Adrenal gland (tissue), 12 donors: ENCODE results near the gene ARHGAP10. TPM values are rescaled to one million over a fixed set of nuclear protein-coding genes. Genes with fewer than 3 reads are reported as not detected.

Experiments
- DNase-seq, 7 donors: peaks; one replicate each; pipeline ENCODE4 v3.0.0-alpha.2; 2019 to 2020
- H3K27ac ChIP-seq, 5 donors: fragments of 200-600 bp; sonication (generic) in 4 of 5; 1 replicate in 3 of 5; 2 replicates in 2 of 5; pipeline versions ENCODE4 v1.5.1 to v1.8.0; 2016 to 2020; ENCODE audit warnings: mild to moderate bottlenecking in 1 of 5
- H3K27me3 ChIP-seq: fragments of 200-600 bp; 2 replicates; pipeline ENCODE4 v1.8.0; 2021
- H3K36me3 ChIP-seq, 2 donors: fragments of 200-600 bp; replicated peaks in 1 of 2; 1 replicate in 1 of 2; 2 replicates in 1 of 2; pipeline versions ENCODE4 v1.5.1 to v1.8.0; 2018 to 2022
- H3K4me1 ChIP-seq, 2 donors: fragments of 200-600 bp; replicated peaks in 1 of 2; 1 replicate in 1 of 2; 2 replicates in 1 of 2; pipeline versions ENCODE4 v1.5.1 to v1.8.0; 2018 to 2021
- H3K4me3 ChIP-seq, 4 donors: fragments of 200-600 bp; sonication (generic) in 3 of 4; one replicate each; pipeline ENCODE4 v1.5.1; 2016 to 2018
- H3K9me3 ChIP-seq, 3 donors: fragments of 200-600 bp; sonication (generic) in 1 of 3; replicated peaks in 1 of 3; 1 replicate in 2 of 3; 2 replicates in 1 of 3; pipeline versions ENCODE4 v1.5.1 to v1.8.0; 2016 to 2021
- CTCF ChIP-seq, 6 experiments: fragments of 450-650 bp in 4 of 6; fragments of 200-600 bp in 2 of 6; sonication (generic) in 1 of 6; IDR thresholded peaks; 1 replicate in 5 of 6; 2 replicates in 1 of 6; pipeline versions ENCODE4 v1.5.1 to v1.8.0; 2016 to 2021; ENCODE audit warnings: antibody characterized with exemption in 6 of 6, mild to moderate bottlenecking in 2 of 6, moderate library complexity in 1 of 6
- POLR2A ChIP-seq, 2 donors: fragments of 450-650 bp; IDR thresholded peaks; one replicate each; pipeline ENCODE4 v1.6.1; 2017; ENCODE audit warnings: antibody characterized with exemption in 2 of 2, mild to moderate bottlenecking in 2 of 2, moderate library complexity in 1 of 2
- WGBS, 4 donors: extraction: QIAGEN DNeasy Blood & Tissue Kit in 2 of 4; methylation state at CpG; one replicate each; pipeline versions ENCODE4 v1.1.5 to v1.1.7; 2013 to 2017; 5-methylcytosine and 5-hydroxymethylcytosine counted together
- intact Hi-C, 2 donors: fragments of 100-400 bp; cut with DNase I; formaldehyde crosslinking; loops; one replicate each; pipeline versions ENCODE4 v1.14.1 to v1.15.0; 2022 to 2023
- polyA plus RNA-seq, 3 donors: library from polyadenylated mRNA; stranded (reverse); fragments of 200-250 nt in 2 of 3; fragments of 350-450 nt in 1 of 3; fragmentation: Illumina TruSeq in 1 of 3; extraction: RNeasy Lipid Tissue Mini Kit (QIAGEN cat#74804) in 1 of 3; gene quantifications; one replicate each; pipeline ENCODE4 v1.2.3, GENCODE V29; 2013 to 2014
- total RNA-seq, 9 donors: library from RNA; depleted of rRNA in 4 of 9; stranded (reverse); fragments of >200 nt in 4 of 9; fragments of 120-200 nt in 1 of 9; fragmentation: NEBNext Ultra II Directional in 1 of 9; extraction: Animal tissue kit (Norgen Biotek cat#: 25700) in 1 of 9; gene quantifications; one replicate each; pipeline versions ENCODE4 v1.1.0 to v1.2.4, GENCODE V29; 2013 to 2023
- donor health status: healthy with polysubstance abuse.
- donor health status: Bipolar disorder and iron deficiency.
- donor health status: DM: yes; HTN: yes; CAD: no.
- donor health status: DM: no; HTN: no; CAD: no.
- donor health status: DM: no; HTN: no; CAD: no.
- donor health status: DM: yes; HTN: yes; CAD: no.

ARHGAP10 gene
- total and polyA plus RNA-seq, 12 donors = 7.0 to 40.8 (median 22.1) TPM

- DNase-seq = peak in 1 of 7 donors; percentile 43
- TF ChIP-seq POLR2A (IDR thresholded peaks at IDR 0.05) = no peak
- TF ChIP-seq CTCF (IDR thresholded peaks at IDR 0.05) = no peak
- H3K9me3 ChIP-seq = no peaks in the 10 kb centered on the region
- no peaks in the 10 kb centered on the region for H3K4me1 ChIP-seq
- H3K27me3 ChIP-seq = no peaks in the 10 kb centered on the region
- no peak overlapping the region for H3K4me3 ChIP-seq
- no peak overlapping the region for H3K27ac ChIP-seq
- H3K36me3 ChIP-seq = peaks cover 0 to 8% of the 10 kb centered on the region in 2 donors
- intact Hi-C loops = no loop called here
- 88 to 94% (median 91%) methylated on average over 9 of the region's 9 CpGs for WGBS, 4 donors
These were observed 340.9 kb downstream of the ARHGAP10 start for GRCh38 chr4:148072789-148073188.

GRCh38 chr4:148073349-148073748, 341.5 kb downstream of the ARHGAP10 start:
- intact Hi-C loops = no loop called here
- no peak for TF ChIP-seq CTCF (IDR thresholded peaks at IDR 0.05)
- TF ChIP-seq POLR2A (IDR thresholded peaks at IDR 0.05) = no peak
- H3K27ac ChIP-seq = no peak overlapping the region
- no peaks in the 10 kb centered on the region for H3K4me1 ChIP-seq
- WGBS, 4 donors = 89 to 97% (median 95%) methylated on average over 6 of the region's 6 CpGs
- H3K4me3 ChIP-seq = no peak overlapping the region
- no peak for DNase-seq
- H3K27me3 ChIP-seq = no peaks in the 10 kb centered on the region
- no peaks in the 10 kb centered on the region for H3K9me3 ChIP-seq
- peaks cover 0 to 8% of the 10 kb centered on the region in 2 donors for H3K36me3 ChIP-seq

DNA sequence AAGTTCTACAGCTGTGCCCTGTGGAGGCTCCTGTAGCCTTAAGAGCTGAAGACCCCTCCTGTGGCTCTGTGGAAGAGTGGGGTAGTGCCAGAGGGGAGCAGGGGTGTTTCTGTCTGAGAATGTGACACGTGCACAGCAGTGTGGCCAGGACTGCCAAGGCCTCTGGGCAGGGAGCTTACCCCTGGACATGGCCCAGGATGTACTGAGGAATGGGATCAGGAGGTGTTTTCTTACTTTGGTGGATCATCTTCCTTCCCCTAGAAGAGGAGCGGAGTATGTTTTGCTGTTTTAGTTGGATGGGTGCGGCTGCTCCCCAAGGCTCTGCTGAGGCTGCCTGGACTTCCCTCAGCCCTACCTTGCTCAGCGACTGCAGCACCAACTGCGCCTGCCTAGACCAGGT, 342.6 kb downstream of the ARHGAP10 start:
- TF ChIP-seq CTCF (IDR thresholded peaks at IDR 0.05) (no peak), POLR2A (IDR thresholded peaks at IDR 0.05) (no peak)
- WGBS, 4 donors = 92 to 98% (median 97%) methylated on average over 4 to 5 of the region's 5 CpGs
- no peak for DNase-seq
- no peaks in the 10 kb centered on the region for H3K4me1 ChIP-seq
- intact Hi-C loops = no loop called here
- H3K4me3 ChIP-seq = no peak overlapping the region
- H3K36me3 ChIP-seq = peaks cover 0 to 8% of the 10 kb centered on the region in 2 donors
- H3K9me3 ChIP-seq = no peaks in the 10 kb centered on the region
- no peaks in the 10 kb centered on the region for H3K27me3 ChIP-seq
- H3K27ac ChIP-seq = no peak overlapping the region

DNA sequence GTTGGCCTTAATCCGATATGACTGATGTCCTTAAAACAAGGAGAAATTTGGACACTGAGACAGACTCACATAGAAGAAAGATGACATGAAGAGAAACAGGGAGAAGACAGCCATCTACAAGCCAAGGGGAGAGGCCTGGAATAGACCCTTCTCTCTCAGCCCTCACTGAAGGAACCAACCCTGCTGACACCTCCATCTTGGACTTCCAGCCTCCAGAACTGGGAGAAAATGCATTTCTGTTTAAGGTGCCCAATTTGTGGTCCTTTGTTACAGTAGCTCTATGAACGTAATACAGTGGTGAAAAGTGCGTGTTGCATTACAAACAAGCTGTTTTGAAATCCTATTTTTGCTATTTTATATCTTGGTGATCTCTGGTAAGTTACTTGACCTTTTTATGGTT, 343.6 kb downstream of the ARHGAP10 start:
- no peak overlapping the region for H3K4me3 ChIP-seq
- TF ChIP-seq CTCF (IDR thresholded peaks at IDR 0.05) = no peak
- TF ChIP-seq POLR2A (IDR thresholded peaks at IDR 0.05) = no peak
- H3K4me1 ChIP-seq = no peaks in the 10 kb centered on the region
- no peak for DNase-seq
- H3K9me3 ChIP-seq = no peaks in the 10 kb centered on the region
- 96 to 100% (median 98%) methylated on average over 3 of the region's 3 CpGs for WGBS, 4 donors
- no peak overlapping the region for H3K27ac ChIP-seq
- intact Hi-C loops = no loop called here
- no peaks in the 10 kb centered on the region for H3K27me3 ChIP-seq
- peaks cover 0 to 14% of the 10 kb centered on the region in 2 donors for H3K36me3 ChIP-seq
